Fibroblast of skin of right quadriceps (primary cell): ENCODE results near the gene TMEM80.

Experiments used
- DNase-seq: peaks from one replicate; pipeline ENCODE4 v3.0.0-alpha.2; 2013

The TMEM80 gene

GRCh38 chr11:702462-703461 lies 7.1 kb downstream of the TMEM80 start:
- no peak for DNase-seq

- DNase-seq, result no peak
These were observed 7.9 kb downstream of the TMEM80 start for GRCh38 chr11:703506-703905.

GRCh38 chr11:704228-704674 lies 8.6 kb downstream of the TMEM80 start:
- no peak for DNase-seq

GRCh38 chr11:704781-705645 lies 9.4 kb downstream of the TMEM80 start:
- DNase-seq, result no peak

DNA sequence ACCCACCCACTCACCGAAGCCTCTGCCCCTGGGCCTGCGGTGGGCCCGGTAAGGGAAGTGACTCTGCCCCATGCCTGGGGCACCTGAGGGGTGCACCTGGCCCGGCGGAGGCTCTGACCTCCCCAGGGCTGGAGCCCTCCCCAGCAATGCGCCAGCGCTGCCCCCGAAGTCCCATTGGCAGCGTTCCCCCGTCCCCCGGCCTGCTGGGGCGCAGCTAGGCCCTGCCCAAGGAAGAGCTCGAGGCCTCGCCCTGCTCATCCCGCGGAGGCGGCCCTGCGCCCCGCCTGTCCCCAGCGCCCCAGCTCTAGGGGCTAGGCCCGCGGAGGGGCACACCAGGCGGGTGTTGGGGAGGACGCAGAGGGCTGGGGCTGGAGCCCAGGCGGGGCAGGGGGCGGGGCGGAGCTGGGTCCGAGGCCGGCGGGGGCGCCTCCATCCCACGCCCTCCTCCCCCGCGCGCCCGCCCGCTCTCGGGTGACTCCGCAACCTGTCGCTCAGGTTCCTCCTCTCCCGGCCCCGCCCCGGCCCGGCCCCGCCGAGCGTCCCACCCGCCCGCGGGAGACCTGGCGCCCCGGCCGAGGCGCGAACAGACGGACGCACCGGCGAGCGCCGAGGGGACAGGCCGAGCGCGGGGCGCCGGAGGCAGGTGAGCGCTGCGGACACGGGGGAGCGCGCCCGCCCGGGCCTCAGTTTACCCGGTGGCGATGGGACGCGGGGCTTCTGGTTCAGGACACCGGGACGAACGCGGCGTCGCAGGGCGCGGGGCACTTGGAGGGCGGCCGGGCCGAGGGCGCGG lies 10.2 kb downstream of the TMEM80 start, which contains the start of gene EPS8L2:
TSS of gene EPS8L2 (plus strand) at position 586 of the 793 bp plus-strand sequence. CDS start 3,177 bp downstream, outside the sequence.
- no peak for DNase-seq

GRCh38 chr11:706439-706956 lies 10.9 kb downstream of the TMEM80 start:
- no peak for DNase-seq

GRCh38 chr11:706957-707816 lies 11.6 kb downstream of the TMEM80 start:
- no peak for DNase-seq

DNA sequence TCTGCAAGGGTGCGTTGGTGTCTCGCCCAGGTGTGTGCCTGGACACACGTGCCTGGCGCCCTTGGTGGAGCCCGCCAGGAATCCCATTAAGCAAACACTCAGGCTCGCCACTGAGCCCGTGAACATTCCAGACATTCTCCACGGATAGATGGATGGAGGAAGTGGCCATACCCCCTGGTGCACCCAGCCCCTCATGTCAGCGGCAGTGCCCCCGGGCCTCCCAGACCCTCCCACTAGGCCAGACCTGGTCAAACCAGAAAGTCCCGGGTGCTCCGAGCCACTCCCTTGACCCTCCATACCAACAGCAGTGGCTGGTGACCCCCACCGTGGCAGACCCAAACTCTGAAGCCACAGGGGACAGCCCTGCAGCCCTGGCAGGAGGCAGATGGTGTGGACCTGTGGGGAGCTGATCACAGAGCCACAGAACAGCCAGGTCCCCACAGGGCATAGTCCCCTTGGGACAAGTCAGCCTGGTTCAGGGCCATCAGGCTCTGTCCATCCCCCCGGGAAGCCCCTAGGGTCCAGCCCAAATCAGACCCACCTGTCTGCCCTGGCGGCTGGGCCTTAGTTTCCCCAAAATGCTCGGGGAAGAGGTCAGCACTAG lies 12.3 kb downstream of the TMEM80 start:
- no peak for DNase-seq

DNA sequence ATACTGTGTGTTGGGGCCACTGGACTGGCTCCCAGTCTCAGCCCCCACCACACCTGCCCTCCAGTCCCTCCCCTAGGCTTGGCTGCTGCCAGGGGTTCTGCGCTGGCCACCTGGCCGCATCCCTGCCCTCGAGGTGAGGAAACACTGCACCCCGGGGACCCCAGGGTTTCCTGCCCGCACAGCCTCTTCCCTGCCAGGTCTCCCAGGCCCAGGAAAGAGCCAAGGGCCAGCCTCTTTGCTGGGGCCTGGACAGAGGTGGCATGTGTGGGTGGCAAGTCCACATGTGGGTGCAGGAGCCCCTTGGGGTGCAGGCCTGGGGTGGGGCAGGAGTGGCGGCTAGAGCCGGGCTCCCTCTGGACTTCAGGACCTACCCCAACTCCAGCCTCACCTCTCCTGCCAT lies 12.9 kb downstream of the TMEM80 start:
- no peak for DNase-seq

DNA sequence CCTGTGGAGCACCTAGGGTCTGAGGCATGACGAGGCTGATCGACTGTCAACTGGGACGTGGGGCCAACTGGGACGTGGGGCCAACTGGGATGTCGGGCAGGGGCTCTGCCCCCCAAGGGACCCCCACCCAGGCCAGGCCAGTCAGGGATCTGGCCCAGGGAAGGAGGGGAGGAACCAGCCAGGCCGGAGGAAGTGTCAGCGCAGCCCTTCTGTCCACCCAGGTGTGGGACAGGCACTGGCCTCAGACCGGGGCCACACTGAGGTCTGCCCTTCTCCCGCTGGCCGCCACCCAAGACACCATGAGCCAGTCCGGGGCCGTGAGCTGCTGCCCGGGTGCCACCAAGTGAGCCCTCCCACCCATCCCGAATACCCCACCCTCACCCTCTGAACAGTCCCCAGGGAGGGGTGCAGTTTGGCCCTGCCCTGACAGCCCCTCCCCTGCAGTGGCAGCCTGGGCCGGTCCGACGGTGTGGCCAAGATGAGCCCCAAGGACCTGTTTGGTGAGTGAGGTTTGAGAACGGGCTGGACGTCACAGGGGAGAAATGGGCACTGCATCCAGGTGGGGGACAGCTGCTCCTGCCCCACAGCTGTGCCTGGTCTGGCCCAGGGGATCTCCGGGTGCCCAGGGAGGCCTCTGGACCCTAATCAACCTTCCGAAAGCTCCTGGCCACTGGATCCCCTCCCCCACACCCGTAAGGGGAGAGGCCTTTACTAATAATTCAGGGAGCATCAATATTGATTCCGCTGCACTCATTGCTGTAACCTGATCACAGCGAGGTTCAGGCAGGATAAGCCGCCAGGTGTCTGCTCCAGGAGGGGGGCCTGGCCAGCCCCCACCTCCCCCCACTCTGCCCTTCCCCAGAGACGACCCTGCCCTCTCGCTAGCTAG lies 13.7 kb downstream of the TMEM80 start:
- DNase-seq, result no peak

DNA sequence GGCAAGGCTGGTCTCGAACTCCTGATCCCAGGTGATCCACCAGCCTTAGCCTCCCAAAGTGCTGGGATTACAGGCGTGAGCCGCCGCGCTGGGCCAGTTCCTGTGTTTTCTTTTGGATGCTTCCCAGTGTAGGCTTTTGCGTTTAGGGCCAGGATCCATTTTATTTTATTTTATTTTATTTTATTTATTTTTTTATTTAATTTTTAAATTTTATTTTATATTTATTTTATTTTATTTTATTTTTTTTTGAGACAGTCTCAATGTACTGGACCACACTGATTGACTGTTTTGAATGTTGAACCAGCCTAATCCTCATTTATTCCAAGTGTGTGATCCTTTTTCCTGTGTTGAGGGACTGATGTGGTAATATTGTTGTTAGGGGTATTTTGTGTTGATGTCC lies 18.8 kb downstream of the TMEM80 start:
- DNase-seq, result no peak

GRCh38 chr11:719214-720016 lies 23.8 kb downstream of the TMEM80 start:
- DNase-seq, result no peak

DNA sequence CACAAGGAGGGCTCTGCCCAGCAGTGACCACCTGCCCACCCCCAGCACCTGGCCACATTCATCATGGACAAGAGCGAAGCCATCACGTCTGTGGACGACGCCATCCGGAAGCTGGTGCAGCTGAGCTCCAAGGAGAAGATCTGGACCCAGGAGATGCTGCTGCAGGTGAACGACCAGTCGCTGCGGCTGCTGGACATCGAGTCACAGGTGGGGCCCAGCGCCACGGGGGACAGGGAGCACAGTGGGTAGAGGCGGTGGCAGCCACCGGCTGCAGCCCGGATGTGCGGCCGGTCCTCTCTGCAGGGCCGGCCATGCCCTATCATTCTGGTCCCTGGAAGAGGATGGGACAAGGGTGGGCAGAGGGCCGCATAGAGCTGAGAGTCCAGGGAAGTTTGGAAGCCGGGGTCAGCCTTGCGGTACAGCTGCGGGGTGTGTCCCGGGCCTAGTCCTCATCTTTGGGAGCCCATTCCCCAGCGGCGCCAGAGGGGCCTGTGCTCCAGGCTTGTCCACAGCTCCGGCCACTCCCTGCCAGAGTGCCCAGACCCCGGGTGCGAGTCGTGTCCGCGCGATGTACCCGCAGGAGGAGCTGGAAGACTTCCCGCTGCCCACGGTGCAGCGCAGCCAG lies 24.5 kb downstream of the TMEM80 start:
- no peak for DNase-seq

DNA sequence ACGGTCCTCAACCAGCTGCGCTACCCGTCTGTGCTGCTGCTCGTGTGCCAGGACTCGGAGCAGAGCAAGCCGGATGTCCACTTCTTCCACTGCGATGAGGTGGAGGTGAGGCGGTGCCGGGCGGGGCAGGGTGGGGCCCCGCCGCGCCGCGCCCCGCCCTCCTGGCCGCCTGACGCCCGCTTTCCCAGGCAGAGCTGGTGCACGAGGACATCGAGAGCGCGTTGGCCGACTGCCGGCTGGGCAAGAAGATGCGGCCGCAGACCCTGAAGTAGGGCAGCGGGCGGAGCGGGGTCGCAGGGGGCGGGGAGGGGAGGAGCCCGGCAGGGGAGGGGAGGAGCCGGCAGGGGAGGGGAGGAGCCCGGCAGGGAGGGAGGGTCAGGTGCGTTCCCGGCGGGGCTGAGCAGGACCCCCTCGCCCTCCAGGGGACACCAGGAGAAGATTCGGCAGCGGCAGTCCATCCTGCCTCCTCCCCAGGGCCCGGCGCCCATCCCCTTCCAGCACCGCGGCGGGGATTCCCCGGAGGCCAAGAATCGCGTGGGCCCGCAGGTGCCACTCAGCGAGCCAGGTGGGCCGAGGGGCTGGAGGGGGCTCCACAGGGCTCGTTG lies 25.1 kb downstream of the TMEM80 start:
- DNase-seq, result no peak

- no peak for DNase-seq
These were observed 25.7 kb downstream of the TMEM80 start for GRCh38 chr11:721247-721740.

- DNase-seq, result no peak
These were observed 26.2 kb downstream of the TMEM80 start for GRCh38 chr11:721741-722345.

DNA sequence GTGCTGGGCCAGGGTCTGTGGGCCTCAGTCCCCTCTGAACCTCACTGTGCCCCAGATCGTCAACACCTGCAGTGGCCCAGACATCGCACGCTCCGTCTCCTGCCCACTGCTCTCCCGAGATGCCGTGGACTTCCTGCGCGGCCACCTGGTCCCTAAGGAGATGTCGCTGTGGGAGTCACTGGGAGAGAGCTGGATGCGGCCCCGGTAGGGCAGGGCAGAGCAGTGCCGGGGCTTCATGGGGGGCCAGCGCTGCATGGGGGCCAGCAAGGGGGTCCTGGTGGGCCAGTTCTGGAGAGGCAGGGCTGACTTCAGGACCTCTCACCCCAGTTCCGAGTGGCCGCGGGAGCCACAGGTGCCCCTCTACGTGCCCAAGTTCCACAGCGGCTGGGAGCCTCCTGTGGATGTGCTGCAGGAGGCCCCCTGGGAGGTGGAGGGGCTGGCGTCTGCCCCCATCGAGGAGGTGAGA lies 26.8 kb downstream of the TMEM80 start:
- DNase-seq, result no peak
